WI38 (cell line): ENCODE results near the gene GPX4.

Experiments
- H3K4me3 ChIP-seq: 2 replicates; pipeline ENCODE4 v1.5.1; 2011; ENCODE audit warnings: low read depth, mild to moderate bottlenecking, control low read depth, low read length
- TF ChIP-seq, protein P1 (sequence below): IDR thresholded peaks from 2 replicates; pipeline ENCODE4 v1.5.1; 2012; ENCODE audit warnings: low read depth, mild to moderate bottlenecking, control low read depth, low read length

The GPX4 gene

DNA sequence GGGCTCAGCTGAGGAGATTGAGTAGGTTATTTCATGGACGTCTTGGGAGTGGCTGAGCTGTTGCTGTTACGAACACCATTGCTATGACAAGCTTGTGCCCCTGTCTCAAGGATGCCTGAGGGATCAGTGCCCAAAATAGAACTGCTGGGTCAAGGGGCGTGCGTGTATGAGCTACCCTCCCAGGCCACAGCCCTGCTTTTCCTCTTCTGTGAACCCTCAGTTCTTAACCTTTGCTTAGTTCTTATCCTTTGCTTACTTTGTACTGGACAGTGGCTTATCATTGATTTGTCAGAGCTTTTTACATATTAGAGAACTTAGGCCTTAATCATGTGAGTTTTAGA lies 27.8 kb upstream of the GPX4 start:
- H3K4me3 ChIP-seq: no peak overlapping the region
- TF ChIP-seq, protein P1, sequence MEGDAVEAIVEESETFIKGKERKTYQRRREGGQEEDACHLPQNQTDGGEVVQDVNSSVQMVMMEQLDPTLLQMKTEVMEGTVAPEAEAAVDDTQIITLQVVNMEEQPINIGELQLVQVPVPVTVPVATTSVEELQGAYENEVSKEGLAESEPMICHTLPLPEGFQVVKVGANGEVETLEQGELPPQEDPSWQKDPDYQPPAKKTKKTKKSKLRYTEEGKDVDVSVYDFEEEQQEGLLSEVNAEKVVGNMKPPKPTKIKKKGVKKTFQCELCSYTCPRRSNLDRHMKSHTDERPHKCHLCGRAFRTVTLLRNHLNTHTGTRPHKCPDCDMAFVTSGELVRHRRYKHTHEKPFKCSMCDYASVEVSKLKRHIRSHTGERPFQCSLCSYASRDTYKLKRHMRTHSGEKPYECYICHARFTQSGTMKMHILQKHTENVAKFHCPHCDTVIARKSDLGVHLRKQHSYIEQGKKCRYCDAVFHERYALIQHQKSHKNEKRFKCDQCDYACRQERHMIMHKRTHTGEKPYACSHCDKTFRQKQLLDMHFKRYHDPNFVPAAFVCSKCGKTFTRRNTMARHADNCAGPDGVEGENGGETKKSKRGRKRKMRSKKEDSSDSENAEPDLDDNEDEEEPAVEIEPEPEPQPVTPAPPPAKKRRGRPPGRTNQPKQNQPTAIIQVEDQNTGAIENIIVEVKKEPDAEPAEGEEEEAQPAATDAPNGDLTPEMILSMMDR: no peak

DNA sequence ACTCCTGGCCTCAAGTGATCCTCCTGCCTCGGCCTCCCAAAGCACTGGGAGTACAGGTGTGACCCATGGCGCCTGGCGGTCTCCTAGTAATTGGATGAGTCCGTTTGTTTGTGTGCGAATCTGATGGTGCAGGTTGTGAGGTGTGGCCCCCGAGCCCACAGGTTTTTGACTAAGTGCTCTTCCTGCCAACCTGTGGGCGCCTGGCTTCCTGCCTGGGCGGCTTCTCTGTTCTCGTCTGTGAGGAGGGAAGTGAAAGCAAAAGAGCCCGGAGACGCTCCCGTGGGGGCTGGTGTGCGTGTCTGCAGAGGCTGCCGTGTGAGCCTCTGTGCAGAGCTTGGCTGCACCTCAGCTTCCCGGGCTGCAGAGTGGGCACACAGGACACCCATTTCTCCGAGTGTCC lies 26.8 kb upstream of the GPX4 start:
- TF ChIP-seq, protein P1: no peak
- H3K4me3 ChIP-seq: no peak overlapping the region

- H3K4me3 ChIP-seq: no peak overlapping the region
- TF ChIP-seq, protein P1: no peak
Measured at GRCh38 chr19:1079566-1080111, 24.2 kb upstream of the GPX4 start.

DNA sequence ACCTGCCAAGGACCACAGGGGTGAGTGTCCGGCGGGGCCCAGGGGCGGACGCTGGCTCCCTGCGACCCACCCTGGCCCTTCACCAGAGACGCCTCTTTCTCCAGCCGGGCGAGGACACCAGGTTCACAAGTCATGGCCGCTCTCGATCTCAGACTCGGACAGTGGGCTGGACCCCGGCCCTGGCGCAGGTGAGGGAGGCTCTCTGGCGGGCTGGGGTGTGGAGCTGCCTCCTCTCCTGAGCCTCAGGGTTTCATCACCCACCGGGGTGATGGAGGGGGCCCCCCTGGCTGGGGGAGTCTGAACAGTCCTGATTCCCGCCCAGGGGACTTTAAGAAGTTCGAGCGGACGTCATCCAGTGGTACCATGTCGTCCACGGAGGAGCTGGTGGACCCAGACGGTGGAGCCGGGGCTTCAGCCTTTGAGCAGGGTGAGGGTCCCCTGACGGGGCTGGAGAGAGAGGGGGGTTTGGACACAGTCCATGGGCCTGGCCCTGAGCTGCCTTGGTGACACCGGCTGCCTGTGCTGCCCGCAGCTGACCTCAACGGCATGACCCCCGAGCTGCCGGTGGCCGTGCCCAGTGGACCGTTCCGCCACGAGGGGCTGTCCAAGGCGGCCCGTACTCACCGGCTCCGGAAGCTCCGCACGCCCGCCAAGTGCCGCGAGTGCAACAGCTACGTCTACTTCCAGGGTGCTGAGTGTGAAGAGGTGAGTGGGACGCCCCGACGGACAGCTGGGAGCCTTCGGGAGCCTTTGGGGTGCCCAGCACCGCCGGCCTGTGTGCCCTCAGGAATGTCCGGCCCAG lies 23.2 kb upstream of the GPX4 start:
- H3K4me3 ChIP-seq: no peak overlapping the region
- TF ChIP-seq, protein P1: no peak

- H3K4me3 ChIP-seq: no peak overlapping the region
Measured at GRCh38 chr19:1081301-1082164, 22.3 kb upstream of the GPX4 start.

GRCh38 chr19:1082165-1082927 lies 21.4 kb upstream of the GPX4 start:
- H3K4me3 ChIP-seq: no peak overlapping the region
- TF ChIP-seq, protein P1: no peak

More at GRCh38 chr19:1081301-1082164, 22.3 kb upstream of the GPX4 start:
- TF ChIP-seq, protein P1: no peak
